Germinal center (tissue), 1 donor: ENCODE results near the gene CCDC82.

Source experiments
- DNase-seq: peaks from one replicate; pipeline ENCODE4 v3.0.0; 2012; ENCODE audit warnings: mixed read lengths, low spot score

CCDC82 gene

GRCh38 chr11:96361778-96362177 lies 27.9 kb downstream of the CCDC82 start:
- DNase-seq = no peak

- DNase-seq = no peak
These were observed 31.4 kb downstream of the CCDC82 start for GRCh38 chr11:96358321-96358720.

GRCh38 chr11:96357794-96358193 lies 31.9 kb downstream of the CCDC82 start:
- no peak for DNase-seq

GRCh38 chr11:96356848-96357247 lies 32.9 kb downstream of the CCDC82 start:
- no peak for DNase-seq

- peak; percentile 93 for DNase-seq
These were observed 46.6 kb downstream of the CCDC82 start, which contains the start of gene MAML2 for GRCh38 chr11:96342961-96343711. Gene MAML2, minus strand, starts transcription at chr11:96343195. Its CDS starts 1,300 bp downstream, at chr11:96341895.

GRCh38 chr11:96342014-96342960 lies 47.4 kb downstream of the CCDC82 start:
- DNase-seq = no peak

GRCh38 chr11:96341211-96342013 lies 48.3 kb downstream of the CCDC82 start:
- DNase-seq = peak; percentile 51

GRCh38 chr11:96340555-96340885 lies 49.2 kb downstream of the CCDC82 start:
- no peak for DNase-seq

- DNase-seq = no peak
These were observed 49.8 kb downstream of the CCDC82 start for GRCh38 chr11:96339706-96340554.

GRCh38 chr11:96338910-96339705 lies 50.6 kb downstream of the CCDC82 start:
- peak; percentile 53 for DNase-seq

GRCh38 chr11:96337541-96338431 lies 51.9 kb downstream of the CCDC82 start:
- no peak for DNase-seq

GRCh38 chr11:96335388-96335787 lies 54.3 kb downstream of the CCDC82 start:
- DNase-seq = no peak

GRCh38 chr11:96334219-96334618 lies 55.5 kb downstream of the CCDC82 start:
- no peak for DNase-seq

- DNase-seq = no peak
These were observed 56.5 kb downstream of the CCDC82 start for GRCh38 chr11:96333191-96333719.

- DNase-seq = no peak
These were observed 57.5 kb downstream of the CCDC82 start for GRCh38 chr11:96332126-96332771.

- DNase-seq = no peak
These were observed 58.0 kb downstream of the CCDC82 start for GRCh38 chr11:96331699-96332116.

- no peak for DNase-seq
These were observed 59.2 kb downstream of the CCDC82 start for GRCh38 chr11:96330511-96330859.

GRCh38 chr11:96329855-96330510 lies 59.7 kb downstream of the CCDC82 start:
- no peak for DNase-seq
